ENCODE data around the gene PTPRN2.

PTPRN2 gene

GRCh38 chr7:157831143-157831905 is 756.3 kb downstream of the PTPRN2 start:
- DNase-seq (ENCODE audit: low spot score): no peak

DNA sequence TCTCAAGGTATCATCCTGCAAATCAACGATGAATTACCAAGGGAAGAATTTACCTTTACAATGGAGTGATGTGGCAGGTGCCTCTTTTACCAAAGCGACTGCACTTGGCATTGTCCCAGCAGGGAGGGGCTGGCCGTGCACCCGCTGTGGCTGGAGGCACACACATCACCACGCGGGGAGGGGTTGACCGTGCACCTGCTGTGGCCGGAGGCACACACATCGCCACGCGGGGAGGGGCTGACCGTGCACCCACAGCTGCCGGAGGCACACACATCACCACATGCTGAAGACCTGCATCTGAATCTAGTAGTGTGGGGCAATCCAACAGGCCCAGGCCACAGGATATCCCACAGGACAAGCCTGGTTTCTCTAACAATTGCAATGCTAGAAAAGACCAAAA is 757.3 kb downstream of the PTPRN2 start:
- no peak for DNase-seq (ENCODE audit: low spot score)

- DNase-seq (ENCODE audit: low spot score): no peak
These were observed 758.1 kb downstream of the PTPRN2 start for GRCh38 chr7:157829491-157829890.

DNA sequence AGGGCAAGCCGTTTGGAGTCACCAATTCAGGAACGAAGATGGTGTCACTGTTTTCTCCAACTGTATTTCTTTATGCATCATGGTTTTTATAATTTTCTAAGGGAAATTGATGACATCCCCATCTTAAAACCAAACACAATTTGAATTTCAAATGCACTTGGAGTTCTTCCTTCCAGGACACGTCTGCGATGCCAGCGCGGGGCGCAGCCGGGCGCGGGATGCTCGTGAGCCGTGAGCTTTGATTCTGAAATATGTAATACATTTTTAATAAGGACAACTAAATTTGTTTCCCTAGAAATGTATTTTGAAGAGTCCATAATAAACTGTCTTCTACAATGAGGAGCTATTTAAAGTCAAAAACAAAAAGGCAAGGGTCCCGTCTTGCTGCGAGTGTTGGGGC is 758.7 kb downstream of the PTPRN2 start:
- no peak for DNase-seq (ENCODE audit: low spot score)

DNA sequence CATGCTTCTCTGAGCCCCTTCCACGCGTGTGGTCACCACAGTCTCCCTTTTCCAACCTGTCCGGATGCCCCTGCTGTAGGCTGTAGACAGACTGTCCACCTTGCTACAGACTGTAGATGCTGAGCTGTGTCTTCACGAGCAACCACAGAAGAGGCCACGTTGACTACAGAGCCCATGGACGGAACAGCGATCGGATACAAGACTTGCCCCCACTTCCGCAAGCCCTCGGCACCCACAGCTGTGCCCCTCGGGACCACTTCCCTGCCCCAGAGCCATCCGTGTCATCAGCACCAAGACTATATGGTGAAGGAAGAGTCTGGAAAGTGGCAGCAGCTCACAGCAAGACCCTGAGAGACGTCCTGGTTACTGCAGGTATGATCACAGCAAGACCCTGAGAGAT is 759.4 kb downstream of the PTPRN2 start:
- DNase-seq (ENCODE audit: low spot score): no peak

DNA sequence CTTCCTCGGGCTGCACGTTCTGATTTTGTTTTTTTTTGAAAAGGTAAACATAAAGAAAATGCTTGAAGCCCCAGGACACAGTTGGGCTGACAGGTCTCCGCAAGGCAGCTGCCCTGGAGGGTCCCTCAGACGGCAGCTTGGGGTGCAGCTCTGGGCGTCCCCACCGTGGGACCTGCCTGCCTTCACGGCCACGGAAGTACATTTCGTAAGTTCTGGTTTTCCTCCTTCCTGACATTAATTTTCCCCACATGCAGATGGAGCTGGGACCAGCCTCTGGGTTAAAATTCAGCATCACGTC is 759.8 kb downstream of the PTPRN2 start:
- DNase-seq (ENCODE audit: low spot score): no peak

DNA sequence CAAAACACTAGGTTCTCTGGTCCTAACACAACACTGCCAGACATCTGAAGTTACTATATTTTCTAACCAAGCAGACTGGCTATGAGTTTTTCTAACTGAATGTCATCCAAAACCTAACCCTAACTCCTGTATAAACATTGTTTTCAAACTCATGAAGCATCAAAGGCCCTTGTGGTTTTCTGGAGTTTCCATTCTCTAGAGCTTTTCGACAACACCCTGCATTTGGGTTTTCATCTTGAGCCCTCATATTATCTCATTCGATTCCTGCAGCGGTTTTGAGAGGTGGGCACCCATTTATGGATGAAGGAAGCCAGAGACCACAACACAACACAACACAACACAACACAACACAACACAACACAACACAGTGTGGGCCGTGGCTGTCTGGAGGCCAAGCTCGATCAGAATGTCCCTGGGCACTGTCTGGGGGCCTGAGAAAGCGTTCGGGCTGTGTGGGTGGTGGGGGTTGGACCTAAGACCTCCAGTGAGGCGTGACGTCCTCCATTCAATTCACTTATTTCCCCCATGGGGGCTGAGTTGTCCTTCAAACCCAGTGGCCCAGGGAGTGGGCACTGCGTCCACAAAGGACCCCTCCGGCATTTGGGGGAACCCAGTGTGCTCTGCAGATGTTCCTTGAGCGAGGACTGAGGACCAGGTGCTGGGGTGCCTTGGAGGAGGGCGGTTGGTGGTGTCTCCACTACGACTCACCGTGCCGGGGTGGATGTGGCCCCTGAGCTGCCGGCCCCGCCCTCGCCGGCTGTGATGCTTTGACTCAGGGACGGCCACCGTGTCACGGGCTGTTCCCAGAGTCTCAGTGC is 760.4 kb downstream of the PTPRN2 start:
- DNase-seq (ENCODE audit: low spot score): peak; percentile 33

DNA sequence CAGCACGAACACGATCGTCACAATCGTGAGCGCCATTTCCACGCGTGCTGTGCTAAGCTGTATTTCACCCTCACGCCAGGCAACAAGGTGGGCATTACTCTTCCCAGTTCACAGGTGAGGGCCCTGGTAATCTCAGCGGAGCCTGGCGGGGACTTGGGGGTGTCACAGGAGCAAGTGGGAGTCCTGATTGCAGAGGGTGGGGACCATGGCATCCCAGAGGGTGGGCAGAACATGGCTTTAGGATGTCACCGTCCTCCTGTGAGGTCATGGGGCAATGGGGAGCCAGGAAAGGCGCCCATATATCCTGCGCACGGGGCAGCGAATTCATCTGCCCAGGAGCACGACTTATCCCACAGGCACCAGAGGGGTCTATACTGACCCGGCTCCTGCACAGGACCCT is 761.1 kb downstream of the PTPRN2 start:
- DNase-seq (ENCODE audit: low spot score): no peak

- no peak for DNase-seq (ENCODE audit: low spot score)
These were observed 762.3 kb downstream of the PTPRN2 start for GRCh38 chr7:157825325-157825724.

GRCh38 chr7:157824819-157825121 is 762.9 kb downstream of the PTPRN2 start:
- no peak for DNase-seq (ENCODE audit: low spot score)

GRCh38 chr7:157824011-157824818 is 763.4 kb downstream of the PTPRN2 start:
- no peak for DNase-seq (ENCODE audit: low spot score)

GRCh38 chr7:157822688-157823031 is 765.0 kb downstream of the PTPRN2 start:
- DNase-seq (ENCODE audit: low spot score): no peak

- DNase-seq (ENCODE audit: low spot score): no peak
These were observed 765.5 kb downstream of the PTPRN2 start for GRCh38 chr7:157821959-157822687.

DNA sequence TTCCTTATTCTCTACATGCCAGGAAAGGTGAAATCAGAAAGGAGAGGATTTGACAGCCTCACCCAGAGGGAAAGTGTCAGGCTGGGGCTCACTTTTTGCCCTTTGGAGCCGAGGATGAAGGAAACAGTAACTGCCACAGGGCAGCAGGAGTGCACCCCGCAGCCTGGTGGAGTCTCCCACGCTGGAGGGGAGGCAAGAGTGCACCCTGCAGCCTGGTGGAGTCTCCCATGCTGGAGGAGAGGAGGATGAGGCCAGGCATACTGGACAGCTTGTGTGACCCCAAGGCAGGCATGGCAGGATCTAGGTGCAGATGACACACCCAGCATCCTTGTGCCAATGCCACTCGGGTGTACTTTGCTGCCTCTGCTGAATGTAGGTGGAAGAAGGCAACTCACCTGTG is 766.8 kb downstream of the PTPRN2 start:
- no peak for DNase-seq (ENCODE audit: low spot score)

DNA sequence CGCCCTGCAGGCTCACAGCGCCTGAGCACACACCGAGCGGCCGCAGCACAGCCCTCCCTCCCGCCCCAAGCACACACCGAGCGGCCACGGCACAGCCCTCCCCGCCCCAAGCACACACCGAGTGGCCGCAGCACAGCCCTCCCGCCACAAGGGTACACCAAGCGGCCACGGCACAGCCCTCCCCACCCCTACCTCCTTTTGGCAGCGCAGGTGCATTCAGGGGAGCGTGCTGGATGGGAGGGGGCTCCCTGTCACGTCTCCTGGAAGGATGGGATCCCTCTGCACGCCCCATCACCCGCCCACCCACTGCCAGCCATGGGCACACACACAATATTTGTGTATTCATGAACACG is 768.2 kb downstream of the PTPRN2 start:
- DNase-seq (ENCODE audit: low spot score): no peak

- no peak for DNase-seq (ENCODE audit: low spot score)
These were observed 768.7 kb downstream of the PTPRN2 start for GRCh38 chr7:157818701-157819454.

DNA sequence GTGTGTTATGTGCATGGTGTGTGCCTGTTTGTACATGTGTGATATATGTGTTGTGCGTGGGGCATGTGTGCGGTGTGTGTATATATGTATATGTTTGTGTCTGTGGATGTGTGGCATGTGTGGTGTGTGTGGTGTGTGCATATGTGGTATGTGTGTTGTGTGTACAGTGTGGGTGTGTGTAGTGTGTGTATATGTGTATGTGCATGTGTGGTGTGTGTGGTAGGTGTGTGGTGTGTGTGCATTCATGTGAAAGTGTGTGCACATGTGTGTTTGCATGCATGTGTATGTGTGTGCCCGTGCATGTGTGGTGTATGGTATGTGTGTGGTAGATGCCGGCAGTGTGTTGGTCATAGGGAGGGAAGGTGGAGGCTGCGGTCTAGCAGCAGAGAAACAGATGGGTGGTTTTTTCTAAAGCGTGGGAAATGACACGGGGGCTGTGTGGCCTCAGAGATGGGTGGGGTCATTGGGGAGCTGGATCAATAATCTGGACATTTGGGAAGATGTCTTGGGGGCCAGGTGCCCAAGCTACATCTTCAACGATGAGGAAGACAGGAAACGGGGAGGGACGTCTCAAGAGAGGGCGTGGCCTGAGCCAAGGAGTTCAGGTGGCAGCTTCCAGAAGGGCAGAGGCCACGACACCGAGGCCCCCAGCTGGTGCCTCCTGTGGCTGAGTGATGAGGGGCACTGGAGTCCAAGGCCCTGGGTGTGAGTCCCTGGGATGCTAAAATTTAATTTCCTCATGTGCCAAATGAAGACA is 769.5 kb downstream of the PTPRN2 start:
- no peak for DNase-seq (ENCODE audit: low spot score)

- no peak for DNase-seq (ENCODE audit: low spot score)
These were observed 770.2 kb downstream of the PTPRN2 start for GRCh38 chr7:157817433-157817832.

DNA sequence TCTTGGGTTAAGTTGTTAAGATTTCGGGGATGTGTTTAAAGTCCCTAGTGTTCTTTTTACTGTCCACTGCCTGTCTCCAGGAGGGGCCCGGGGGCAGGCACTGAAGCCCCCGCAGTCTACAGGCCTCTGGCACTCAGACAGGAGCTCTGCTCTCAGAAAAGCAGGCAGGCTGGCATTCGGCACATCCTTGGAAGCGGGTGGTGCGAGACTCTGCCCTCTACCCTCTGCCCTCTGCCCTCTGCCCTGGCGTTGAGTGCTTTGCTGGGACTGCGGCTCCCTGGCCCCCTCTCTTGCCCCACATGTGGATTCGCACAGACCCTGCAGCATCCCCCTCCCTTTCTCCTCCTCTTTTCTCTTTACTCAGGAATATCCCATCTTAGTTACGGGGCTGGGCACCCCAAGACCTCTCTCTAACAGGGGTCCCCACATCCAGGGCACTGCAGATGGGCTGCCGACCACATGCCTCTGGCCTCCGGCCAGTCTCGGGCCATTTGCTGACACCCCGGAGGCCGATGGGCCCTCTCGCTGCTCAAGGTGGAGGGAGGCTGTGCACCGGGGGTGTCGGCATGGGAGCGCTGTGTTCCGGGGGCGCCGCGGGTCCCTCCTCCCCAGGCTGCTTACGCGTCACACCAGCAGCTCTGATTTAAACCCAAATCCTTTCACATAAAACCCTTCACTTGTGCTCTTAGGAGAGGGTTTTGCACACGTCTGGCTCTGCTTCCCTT is 770.9 kb downstream of the PTPRN2 start:
- no peak for DNase-seq (ENCODE audit: low spot score)

DNA sequence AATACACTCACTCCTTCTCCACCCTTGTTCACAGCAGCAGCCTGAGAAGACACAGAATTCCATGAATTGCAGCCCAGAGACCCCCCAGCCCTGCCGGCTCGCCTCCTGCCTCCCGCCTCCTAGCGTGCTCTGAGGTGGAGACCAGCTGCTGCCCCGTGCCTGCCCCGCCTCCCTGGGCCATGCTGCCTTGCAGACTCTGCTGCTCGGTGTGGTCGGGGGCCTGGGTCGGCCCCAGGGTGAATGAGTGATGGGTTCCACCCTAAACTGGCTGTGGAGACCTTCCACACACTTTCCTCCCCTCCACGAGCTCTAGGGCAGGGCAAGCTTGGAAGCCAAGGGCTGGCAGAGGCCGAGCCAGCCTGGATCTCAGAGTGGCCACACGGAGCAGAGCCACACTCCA is 771.5 kb downstream of the PTPRN2 start:
- DNase-seq (ENCODE audit: low spot score): no peak

DNA sequence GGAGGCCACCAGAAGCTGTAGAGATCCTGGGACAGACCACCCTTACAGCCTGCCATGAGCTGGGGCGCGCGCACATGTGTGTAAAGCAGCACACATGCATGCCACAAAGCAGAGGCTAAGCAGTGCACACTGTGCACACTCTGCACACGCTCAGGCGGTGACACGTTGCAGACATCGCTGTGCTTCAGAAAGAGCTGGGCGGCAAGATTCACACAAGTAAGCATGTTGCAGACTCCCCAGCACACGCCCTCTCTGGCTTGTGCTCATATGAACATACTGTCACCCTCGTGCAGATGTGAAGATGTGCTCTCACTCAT is 772.0 kb downstream of the PTPRN2 start:
- no peak for DNase-seq (ENCODE audit: low spot score)
